Measurements from ENCODE around the gene ZCCHC3.

DNA sequence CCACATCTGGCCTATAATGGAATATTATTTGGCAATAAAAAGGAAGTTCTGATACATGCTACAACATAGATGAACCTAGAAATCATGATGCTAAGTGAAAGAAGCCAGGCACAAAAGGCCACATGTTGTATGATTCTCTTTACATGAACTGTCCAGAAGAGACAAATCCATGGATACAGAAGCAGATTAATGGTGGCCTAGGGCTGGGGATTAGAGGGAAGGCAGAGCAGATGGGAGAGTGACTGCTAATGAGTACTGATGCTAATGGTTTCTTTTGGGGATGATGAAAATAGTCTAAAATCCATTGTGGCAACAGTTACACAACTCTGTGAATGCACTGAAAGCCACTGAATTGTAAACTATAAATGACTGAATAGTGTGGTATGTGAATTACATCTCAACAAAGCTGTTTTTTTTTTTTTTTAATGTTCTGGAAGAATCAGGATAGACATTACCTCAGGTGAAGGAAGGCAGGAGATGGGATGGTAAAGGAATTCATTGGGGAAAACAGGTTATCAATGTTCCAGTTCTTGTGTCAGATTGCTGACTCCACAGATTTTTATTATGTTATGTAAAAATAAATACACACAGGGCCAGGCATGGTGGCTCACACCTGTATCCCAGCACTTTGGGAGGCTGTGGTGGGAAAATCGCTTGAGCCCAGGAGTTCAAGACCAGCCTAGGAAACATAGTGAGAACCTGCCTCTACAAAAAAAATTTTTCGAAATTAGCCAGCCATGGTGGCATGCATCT is 19.1 kb downstream of the ZCCHC3 start:
- TF ChIP-seq, protein P1, sequence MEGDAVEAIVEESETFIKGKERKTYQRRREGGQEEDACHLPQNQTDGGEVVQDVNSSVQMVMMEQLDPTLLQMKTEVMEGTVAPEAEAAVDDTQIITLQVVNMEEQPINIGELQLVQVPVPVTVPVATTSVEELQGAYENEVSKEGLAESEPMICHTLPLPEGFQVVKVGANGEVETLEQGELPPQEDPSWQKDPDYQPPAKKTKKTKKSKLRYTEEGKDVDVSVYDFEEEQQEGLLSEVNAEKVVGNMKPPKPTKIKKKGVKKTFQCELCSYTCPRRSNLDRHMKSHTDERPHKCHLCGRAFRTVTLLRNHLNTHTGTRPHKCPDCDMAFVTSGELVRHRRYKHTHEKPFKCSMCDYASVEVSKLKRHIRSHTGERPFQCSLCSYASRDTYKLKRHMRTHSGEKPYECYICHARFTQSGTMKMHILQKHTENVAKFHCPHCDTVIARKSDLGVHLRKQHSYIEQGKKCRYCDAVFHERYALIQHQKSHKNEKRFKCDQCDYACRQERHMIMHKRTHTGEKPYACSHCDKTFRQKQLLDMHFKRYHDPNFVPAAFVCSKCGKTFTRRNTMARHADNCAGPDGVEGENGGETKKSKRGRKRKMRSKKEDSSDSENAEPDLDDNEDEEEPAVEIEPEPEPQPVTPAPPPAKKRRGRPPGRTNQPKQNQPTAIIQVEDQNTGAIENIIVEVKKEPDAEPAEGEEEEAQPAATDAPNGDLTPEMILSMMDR (IDR thresholded peaks at IDR 0.05), result no peak
- TF ChIP-seq SMAD3 (CRISPR knock-in tag; IDR thresholded peaks at IDR 0.05; ENCODE audit: borderline replicate concordance) (no peak), CBFB (CRISPR knock-in tag; IDR thresholded peaks at IDR 0.05; ENCODE audit: low read depth) (no peak)
- TF ChIP-seq, protein P2, sequence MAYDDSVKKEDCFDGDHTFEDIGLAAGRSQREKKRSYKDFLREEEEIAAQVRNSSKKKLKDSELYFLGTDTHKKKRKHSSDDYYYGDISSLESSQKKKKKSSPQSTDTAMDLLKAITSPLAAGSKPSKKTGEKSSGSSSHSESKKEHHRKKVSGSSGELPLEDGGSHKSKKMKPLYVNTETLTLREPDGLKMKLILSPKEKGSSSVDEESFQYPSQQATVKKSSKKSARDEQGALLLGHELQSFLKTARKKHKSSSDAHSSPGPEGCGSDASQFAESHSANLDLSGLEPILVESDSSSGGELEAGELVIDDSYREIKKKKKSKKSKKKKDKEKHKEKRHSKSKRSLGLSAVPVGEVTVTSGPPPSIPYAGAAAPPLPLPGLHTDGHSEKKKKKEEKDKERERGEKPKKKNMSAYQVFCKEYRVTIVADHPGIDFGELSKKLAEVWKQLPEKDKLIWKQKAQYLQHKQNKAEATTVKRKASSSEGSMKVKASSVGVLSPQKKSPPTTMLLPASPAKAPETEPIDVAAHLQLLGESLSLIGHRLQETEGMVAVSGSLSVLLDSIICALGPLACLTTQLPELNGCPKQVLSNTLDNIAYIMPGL (CRISPR knock-in tag; IDR thresholded peaks at IDR 0.05), result no peak
- TF ChIP-seq, protein P3, sequence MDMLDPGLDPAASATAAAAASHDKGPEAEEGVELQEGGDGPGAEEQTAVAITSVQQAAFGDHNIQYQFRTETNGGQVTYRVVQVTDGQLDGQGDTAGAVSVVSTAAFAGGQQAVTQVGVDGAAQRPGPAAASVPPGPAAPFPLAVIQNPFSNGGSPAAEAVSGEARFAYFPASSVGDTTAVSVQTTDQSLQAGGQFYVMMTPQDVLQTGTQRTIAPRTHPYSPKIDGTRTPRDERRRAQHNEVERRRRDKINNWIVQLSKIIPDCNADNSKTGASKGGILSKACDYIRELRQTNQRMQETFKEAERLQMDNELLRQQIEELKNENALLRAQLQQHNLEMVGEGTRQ (CRISPR knock-in tag; IDR thresholded peaks at IDR 0.05), result no peak

All from WTC11 (cell line).